Astrocyte (in vitro differentiated cells and primary cell): ENCODE data around the gene PPT2. TPM values are rescaled to one million over a fixed set of nuclear protein-coding genes. Genes with fewer than 3 reads are reported as not detected.

Experiments used
- DNase-seq: peaks from one replicate; pipeline ENCODE4 v3.0.0-alpha.2; 2010; ENCODE audit warnings: low read depth
- FAIRE-seq: peaks from 2 replicates; lab custom pipeline; 2011; peaks lifted over from hg19 to GRCh38; lab: Jason Lieb, UNC
- H2AFZ ChIP-seq: 2 replicates; pipeline ENCODE4 v1.6.0; 2012; ENCODE audit warnings: low read depth, low read length, inconsistent platforms
- H3K27ac ChIP-seq: 2 replicates; pipeline ENCODE4 v1.5.1; 2011; ENCODE audit warnings: low read depth, low read length, inconsistent platforms
- H3K27me3 ChIP-seq: 2 replicates; pipeline ENCODE4 v1.6.0; 2011; ENCODE audit warnings: low read length, inconsistent platforms; ENCODE audit not compliant: insufficient read depth
- H3K36me3 ChIP-seq: 2 replicates; pipeline ENCODE4 v1.5.1; 2011; ENCODE audit warnings: low read length, inconsistent platforms; ENCODE audit not compliant: insufficient read depth
- H3K4me1 ChIP-seq: 2 replicates; pipeline ENCODE4 v1.5.1; 2011; ENCODE audit warnings: low read length, inconsistent platforms; ENCODE audit not compliant: insufficient read depth
- H3K4me2 ChIP-seq: 2 replicates; pipeline ENCODE4 v1.6.0; 2012; ENCODE audit warnings: low read length, inconsistent platforms
- H3K4me3 ChIP-seq: 2 replicates; pipeline ENCODE4 v1.5.1; 2011; ENCODE audit warnings: low read depth, mild to moderate bottlenecking, low read length, inconsistent platforms; ENCODE audit not compliant: insufficient read depth
- H3K79me2 ChIP-seq: 2 replicates; pipeline ENCODE4 v1.6.0; 2012; ENCODE audit warnings: mild to moderate bottlenecking, low read length, inconsistent platforms; ENCODE audit not compliant: insufficient read depth
- H3K9ac ChIP-seq: 2 replicates; pipeline ENCODE4 v1.6.0; 2012; ENCODE audit warnings: mild to moderate bottlenecking, low read length, inconsistent platforms
- H3K9me3 ChIP-seq: 2 replicates; pipeline ENCODE4 v1.5.1; 2012; ENCODE audit warnings: low read depth, mild to moderate bottlenecking, low read length, inconsistent platforms; ENCODE audit not compliant: insufficient read depth
- H4K20me1 ChIP-seq: 2 replicates; pipeline ENCODE4 v1.6.0; 2012; ENCODE audit warnings: low read length, inconsistent platforms; ENCODE audit not compliant: insufficient read depth
- H3K27ac Mint-ChIP-seq: one replicate; pipeline ENCODE4 v1.8.0; 2021; ENCODE audit warnings: mild to moderate bottlenecking, mixed read lengths; ENCODE audit not compliant: unreplicated experiment
- H3K27me3 Mint-ChIP-seq: one replicate; pipeline ENCODE4 v1.8.0; 2021; ENCODE audit warnings: low read depth, mixed read lengths; ENCODE audit not compliant: unreplicated experiment
- H3K36me3 Mint-ChIP-seq: one replicate; pipeline ENCODE4 v1.8.0; 2021; ENCODE audit warnings: low read depth, mixed read lengths; ENCODE audit not compliant: unreplicated experiment
- H3K4me1 Mint-ChIP-seq: one replicate; pipeline ENCODE4 v1.8.0; 2021; ENCODE audit warnings: low read depth, mixed read lengths; ENCODE audit not compliant: unreplicated experiment
- H3K4me3 Mint-ChIP-seq: one replicate; pipeline ENCODE4 v1.8.0; 2021; ENCODE audit warnings: mild to moderate bottlenecking, moderate library complexity, mixed read lengths; ENCODE audit not compliant: unreplicated experiment
- H3K9me3 Mint-ChIP-seq: one replicate; pipeline ENCODE4 v1.8.0; 2021; ENCODE audit warnings: mild to moderate bottlenecking, mixed read lengths; ENCODE audit not compliant: unreplicated experiment
- EZH2 ChIP-seq: IDR thresholded peaks from 2 replicates; pipeline ENCODE4 v1.6.1; 2012; ENCODE audit warnings: mild to moderate bottlenecking, low read length, inconsistent platforms; ENCODE audit not compliant: insufficient read depth
- total RNA-seq: library from RNA; stranded (reverse); gene quantifications from 2 replicates; pipeline ENCODE4 v1.2.1, GENCODE V29; 2021
- TF ChIP-seq, protein P1 (sequence below): IDR thresholded peaks from 2 replicates; pipeline ENCODE4 v1.5.1; 2011; ENCODE audit warnings: low read depth, mild to moderate bottlenecking, inconsistent platforms, low read length, moderate library complexity; ENCODE audit not compliant: insufficient read depth

PPT2 gene
- total RNA-seq, 1 donor from 2014 or later: 33.0 TPM

DNA sequence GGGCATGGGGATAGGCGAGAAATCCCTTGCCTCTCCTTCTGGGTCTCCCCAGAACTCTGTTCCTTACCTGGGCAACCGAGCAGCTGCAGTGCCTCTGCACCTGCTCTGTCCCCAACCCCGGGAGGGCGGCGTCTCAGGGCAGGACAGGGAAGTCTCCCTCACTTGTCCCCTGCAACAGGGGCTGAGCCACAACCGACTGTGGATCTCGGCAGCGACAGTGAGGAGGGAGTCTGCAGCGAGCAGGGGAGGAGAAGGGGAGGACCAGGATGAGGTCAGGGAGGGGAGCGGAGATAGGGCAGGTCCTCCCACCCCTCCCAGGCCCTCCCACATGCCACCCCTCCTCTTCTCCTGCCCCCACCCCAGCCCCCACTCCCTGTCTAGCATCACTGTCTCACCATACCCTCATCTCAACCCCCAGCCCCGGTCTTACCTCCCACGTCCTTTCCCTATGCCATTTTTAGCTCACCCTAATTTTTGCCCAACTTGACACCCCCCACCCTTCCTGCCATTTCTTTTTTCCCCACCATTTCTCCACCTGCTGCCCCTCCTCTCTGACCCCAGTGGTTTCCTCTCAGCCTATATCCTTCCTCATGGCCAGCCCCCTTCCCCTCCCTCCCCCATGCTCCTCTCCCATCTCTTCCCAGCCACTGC, 44.7 kb upstream of the PPT2 start, which contains the start of gene TNXB:
Gene TNXB, minus strand, starts transcription at position 225 of the 651 bp plus-strand sequence. CDS start 11,140 bp downstream, outside the sequence.
- Mint-ChIP-seq H3K27me3 (peaks cover 63% of the 10 kb centered on the region), H3K9me3 (no peaks in the 10 kb centered on the region), H3K4me3 (peak within 1 kb of the TSS; percentile 8), H3K27ac (no peak within 1 kb of the TSS), H3K4me1 (peaks cover 17% of the 10 kb centered on the region), H3K36me3 (peaks cover 6% of the 10 kb centered on the region)
- FAIRE-seq: no peak
- Histone ChIP-seq H3K27me3 (peaks cover 9% of the 10 kb centered on the region), H3K4me1 (peaks cover 11% of the 10 kb centered on the region), H3K4me3 (no peak within 1 kb of the TSS), H2AFZ (no peak within 1 kb of the TSS), H3K79me2 (no peaks in the 10 kb centered on the region), H4K20me1 (peaks cover 11% of the 10 kb centered on the region), H3K9ac (no peak within 1 kb of the TSS), H3K36me3 (no peaks in the 10 kb centered on the region), H3K9me3 (peaks cover 5% of the 10 kb centered on the region), H3K27ac (no peak within 1 kb of the TSS), H3K4me2 (peak within 1 kb of the TSS; percentile 14)
- no peak for DNase-seq
- TF ChIP-seq, protein P1, sequence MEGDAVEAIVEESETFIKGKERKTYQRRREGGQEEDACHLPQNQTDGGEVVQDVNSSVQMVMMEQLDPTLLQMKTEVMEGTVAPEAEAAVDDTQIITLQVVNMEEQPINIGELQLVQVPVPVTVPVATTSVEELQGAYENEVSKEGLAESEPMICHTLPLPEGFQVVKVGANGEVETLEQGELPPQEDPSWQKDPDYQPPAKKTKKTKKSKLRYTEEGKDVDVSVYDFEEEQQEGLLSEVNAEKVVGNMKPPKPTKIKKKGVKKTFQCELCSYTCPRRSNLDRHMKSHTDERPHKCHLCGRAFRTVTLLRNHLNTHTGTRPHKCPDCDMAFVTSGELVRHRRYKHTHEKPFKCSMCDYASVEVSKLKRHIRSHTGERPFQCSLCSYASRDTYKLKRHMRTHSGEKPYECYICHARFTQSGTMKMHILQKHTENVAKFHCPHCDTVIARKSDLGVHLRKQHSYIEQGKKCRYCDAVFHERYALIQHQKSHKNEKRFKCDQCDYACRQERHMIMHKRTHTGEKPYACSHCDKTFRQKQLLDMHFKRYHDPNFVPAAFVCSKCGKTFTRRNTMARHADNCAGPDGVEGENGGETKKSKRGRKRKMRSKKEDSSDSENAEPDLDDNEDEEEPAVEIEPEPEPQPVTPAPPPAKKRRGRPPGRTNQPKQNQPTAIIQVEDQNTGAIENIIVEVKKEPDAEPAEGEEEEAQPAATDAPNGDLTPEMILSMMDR: no peak
- TF ChIP-seq EZH2: no peak

DNA sequence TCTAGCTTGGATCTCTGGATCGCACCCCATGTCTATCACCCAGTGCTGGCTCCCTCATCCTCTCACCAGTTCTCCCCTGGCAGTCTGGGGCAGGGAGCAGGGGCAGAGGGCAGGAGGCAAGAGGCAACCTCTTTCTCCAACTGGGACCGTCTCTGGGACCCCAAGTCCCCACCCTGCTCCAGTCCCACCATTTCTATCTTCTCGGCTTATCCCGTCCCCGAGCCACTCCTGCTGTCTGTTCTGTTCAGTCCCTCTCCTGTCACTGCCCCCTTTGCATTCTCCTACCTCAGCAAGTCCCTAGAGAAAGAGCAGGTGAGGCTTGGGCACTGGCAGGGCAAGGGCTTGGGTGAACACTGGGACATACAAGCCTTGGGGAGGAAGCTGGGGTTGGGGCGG, 44.2 kb upstream of the PPT2 start:
- peaks cover 3% of the 10 kb centered on the region for H3K9me3 ChIP-seq
- peaks cover 15% of the 10 kb centered on the region for H3K4me1 ChIP-seq
- no peaks in the 10 kb centered on the region for H3K36me3 ChIP-seq
- Mint-ChIP-seq H3K9me3 (no peaks in the 10 kb centered on the region), H3K27me3 (peaks cover 60% of the 10 kb centered on the region), H3K27ac (no peak overlapping the region), H3K4me1 (peaks cover 19% of the 10 kb centered on the region), H3K36me3 (peaks cover 8% of the 10 kb centered on the region), H3K4me3 (no peak overlapping the region)
- H3K4me2 ChIP-seq: no peak overlapping the region
- H2AFZ ChIP-seq: no peak overlapping the region
- H3K27ac ChIP-seq: no peak overlapping the region
- peaks cover 11% of the 10 kb centered on the region for H4K20me1 ChIP-seq
- DNase-seq (no peak), FAIRE-seq (no peak)
- no peak overlapping the region for H3K4me3 ChIP-seq
- TF ChIP-seq, protein P1: no peak
- no peak for TF ChIP-seq EZH2
- no peaks in the 10 kb centered on the region for H3K79me2 ChIP-seq
- peaks cover 9% of the 10 kb centered on the region for H3K27me3 ChIP-seq
- no peak overlapping the region for H3K9ac ChIP-seq

DNA sequence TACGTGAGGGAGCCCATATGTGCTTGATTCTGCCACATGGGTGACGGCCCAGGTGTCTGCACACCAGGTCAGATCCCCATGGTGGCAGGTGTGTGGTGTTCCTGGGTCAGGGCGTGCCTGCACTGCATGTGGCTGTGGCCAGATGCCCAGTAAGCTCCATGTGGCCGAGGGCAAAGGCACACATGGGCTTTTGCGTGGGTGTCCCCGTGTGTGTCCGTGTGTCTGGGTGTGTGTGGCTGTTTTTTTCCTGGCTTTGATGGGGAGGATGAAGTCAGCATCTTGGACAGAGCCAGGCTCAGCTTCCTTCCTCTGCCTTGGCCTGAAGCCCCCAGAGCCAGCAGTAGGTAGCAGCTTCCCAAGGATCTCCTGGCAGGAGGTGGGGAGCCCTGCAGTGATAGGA, 43.3 kb upstream of the PPT2 start:
- H3K9ac ChIP-seq: no peak overlapping the region
- DNase-seq: no peak
- H3K4me3 ChIP-seq: no peak overlapping the region
- H3K36me3 ChIP-seq: no peaks in the 10 kb centered on the region
- Mint-ChIP-seq H3K27me3 (peaks cover 53% of the 10 kb centered on the region), H3K4me3 (no peak overlapping the region), H3K9me3 (no peaks in the 10 kb centered on the region), H3K36me3 (peaks cover 9% of the 10 kb centered on the region), H3K4me1 (peaks cover 22% of the 10 kb centered on the region), H3K27ac (no peak overlapping the region)
- no peak for FAIRE-seq
- no peaks in the 10 kb centered on the region for H3K79me2 ChIP-seq
- H3K27ac ChIP-seq: no peak overlapping the region
- peaks cover 11% of the 10 kb centered on the region for H4K20me1 ChIP-seq
- no peak for TF ChIP-seq EZH2
- TF ChIP-seq, protein P1: no peak
- no peak overlapping the region for H2AFZ ChIP-seq
- H3K9me3 ChIP-seq: no peaks in the 10 kb centered on the region
- peaks cover 18% of the 10 kb centered on the region for H3K4me1 ChIP-seq
- peaks cover 9% of the 10 kb centered on the region for H3K27me3 ChIP-seq
- no peak overlapping the region for H3K4me2 ChIP-seq
